RPMI7951 (cell line): ENCODE data around the gene ATP6V0D1. TPM values are rescaled to one million over a fixed set of nuclear protein-coding genes. Genes with fewer than 3 reads are reported as not detected.

Source experiments
- DNase-seq: peaks from one replicate; pipeline ENCODE4 v3.0.0-alpha.2; 2012; ENCODE audit warnings: low read depth
- total RNA-seq: library from RNA; depleted of rRNA; stranded (reverse); fragments of >200 nt; shearing (Covaris generic); gene quantifications from 2 replicates; pipeline ENCODE4 v1.2.3, GENCODE V29; 2014

Gene ATP6V0D1
- total RNA-seq, 1 experiment from 2014 or later: 141 TPM

GRCh38 chr16:67463059-67463458 lies 17.9 kb downstream of the ATP6V0D1 start:
- no peak for DNase-seq

- DNase-seq: no peak
Measured at GRCh38 chr16:67462279-67462655, 18.7 kb downstream of the ATP6V0D1 start.

- DNase-seq: no peak
Measured at GRCh38 chr16:67461600-67462278, 19.2 kb downstream of the ATP6V0D1 start.

GRCh38 chr16:67460961-67461360 lies 20.0 kb downstream of the ATP6V0D1 start:
- DNase-seq: no peak

- no peak for DNase-seq
Measured at GRCh38 chr16:67460168-67460567, 20.8 kb downstream of the ATP6V0D1 start.

- DNase-seq: no peak
Measured at GRCh38 chr16:67459861-67460150, 21.2 kb downstream of the ATP6V0D1 start.

- no peak for DNase-seq
Measured at GRCh38 chr16:67459066-67459860, 21.7 kb downstream of the ATP6V0D1 start.

- DNase-seq: no peak
Measured at GRCh38 chr16:67458121-67458641, 22.8 kb downstream of the ATP6V0D1 start.

- DNase-seq: no peak
Measured at GRCh38 chr16:67457611-67458010, 23.3 kb downstream of the ATP6V0D1 start.

- no peak for DNase-seq
Measured at GRCh38 chr16:67456391-67457081, 24.4 kb downstream of the ATP6V0D1 start.

GRCh38 chr16:67454852-67455251 lies 26.1 kb downstream of the ATP6V0D1 start:
- no peak for DNase-seq

- no peak for DNase-seq
Measured at GRCh38 chr16:67454104-67454503, 26.9 kb downstream of the ATP6V0D1 start.

GRCh38 chr16:67451704-67452435 lies 29.1 kb downstream of the ATP6V0D1 start:
- no peak for DNase-seq

- DNase-seq: no peak
Measured at GRCh38 chr16:67451061-67451703, 29.8 kb downstream of the ATP6V0D1 start.

GRCh38 chr16:67449739-67450138 lies 31.2 kb downstream of the ATP6V0D1 start:
- DNase-seq: no peak

GRCh38 chr16:67449336-67449735 lies 31.6 kb downstream of the ATP6V0D1 start:
- no peak for DNase-seq

- DNase-seq: no peak
Measured at GRCh38 chr16:67448580-67448979, 32.4 kb downstream of the ATP6V0D1 start.

GRCh38 chr16:67447508-67448076 lies 33.4 kb downstream of the ATP6V0D1 start:
- peak; percentile 35 for DNase-seq

- DNase-seq: no peak
Measured at GRCh38 chr16:67446968-67447507, 33.9 kb downstream of the ATP6V0D1 start.
